GM15510 (cell line): ENCODE results near the gene CUL3.

ENCODE experiments used
- POLR2A ChIP-seq: IDR thresholded peaks from 3 replicates; pipeline ENCODE4 v1.6.1; 2011; ENCODE audit warnings: borderline replicate concordance; ENCODE audit not compliant: insufficient read length; ENCODE audit errors: extremely low read depth

The CUL3 gene

DNA sequence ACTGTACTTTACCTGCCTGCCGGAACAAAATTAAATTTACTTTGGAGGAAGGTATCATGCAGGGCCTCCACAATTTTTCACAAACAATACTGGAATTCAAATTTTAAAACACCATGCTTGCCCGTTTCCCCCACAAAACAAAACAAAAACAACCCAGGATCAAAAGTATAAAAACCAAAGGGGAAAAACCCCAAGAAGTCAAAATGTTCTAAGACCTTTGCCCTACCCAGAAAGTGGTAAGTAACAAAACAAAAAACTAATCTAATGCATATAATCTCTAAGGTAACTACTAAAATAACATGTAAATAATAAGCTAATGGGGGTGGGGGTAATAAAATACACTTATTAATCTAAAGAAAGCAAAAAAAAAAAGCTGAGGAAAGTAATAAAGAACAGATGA lies 60.5 kb downstream of the CUL3 start:
- TF ChIP-seq POLR2A = no peak

DNA sequence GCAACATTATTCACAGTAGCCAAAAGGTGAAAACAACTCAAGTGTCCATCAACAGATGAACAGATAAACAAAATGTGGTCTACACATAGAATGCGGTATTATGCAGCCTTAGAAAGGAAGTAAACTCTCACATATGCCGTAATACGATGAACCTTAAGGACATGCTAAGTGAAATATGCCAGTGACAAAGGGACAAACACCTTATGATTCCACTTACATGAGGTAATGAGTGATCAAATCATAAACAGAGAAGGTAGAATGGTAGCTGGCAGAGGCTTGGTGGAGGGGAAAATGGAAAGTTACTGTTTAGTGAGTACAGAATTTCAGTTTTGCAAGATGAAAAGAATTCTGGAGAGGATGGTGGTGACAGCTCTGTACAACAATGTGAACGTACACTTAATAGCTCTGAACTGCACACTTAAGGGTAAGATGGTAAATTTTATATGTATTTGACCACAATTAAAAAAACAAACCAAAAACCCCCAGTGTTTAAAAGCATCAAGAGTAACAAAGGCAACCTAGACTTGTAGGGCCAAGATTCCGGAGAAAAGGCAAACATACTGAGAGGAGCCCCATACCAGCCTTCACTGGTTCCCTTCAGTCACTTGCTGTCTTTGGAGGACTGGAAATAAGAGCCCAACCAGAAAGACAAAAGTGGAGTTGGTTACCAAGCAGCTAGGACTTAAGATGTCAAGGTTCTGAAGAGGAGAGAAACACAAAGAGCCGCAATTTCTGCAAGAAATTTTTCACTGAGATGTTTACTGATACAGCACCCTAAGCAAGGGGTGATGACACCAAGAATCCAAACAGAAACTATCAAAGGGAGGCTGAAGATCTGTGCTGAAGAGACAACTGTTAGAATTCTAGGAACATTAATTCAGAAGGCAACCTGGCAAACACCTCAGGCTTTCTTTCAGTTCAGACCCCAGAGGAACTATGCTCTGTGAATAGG lies 61.3 kb downstream of the CUL3 start:
- no peak for TF ChIP-seq POLR2A

DNA sequence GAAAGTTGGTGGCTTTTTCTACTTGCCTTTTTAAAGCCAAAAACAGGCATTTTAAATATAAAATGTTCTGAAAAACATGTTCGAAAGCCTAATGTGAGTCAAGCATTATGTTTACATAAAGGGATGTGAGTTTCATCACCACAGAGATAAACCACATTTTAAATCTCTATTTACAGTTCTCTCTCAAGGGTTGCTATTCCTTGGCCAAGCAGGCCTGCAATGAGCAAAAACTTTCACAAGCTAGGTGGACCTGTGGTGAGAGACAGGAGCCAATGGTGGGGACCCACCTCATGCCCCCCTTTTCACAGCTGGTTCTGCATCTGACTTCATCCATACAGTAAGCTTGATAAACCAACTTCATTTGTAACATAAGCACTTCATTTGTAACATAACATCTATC lies 65.1 kb downstream of the CUL3 start:
- no peak for TF ChIP-seq POLR2A

DNA sequence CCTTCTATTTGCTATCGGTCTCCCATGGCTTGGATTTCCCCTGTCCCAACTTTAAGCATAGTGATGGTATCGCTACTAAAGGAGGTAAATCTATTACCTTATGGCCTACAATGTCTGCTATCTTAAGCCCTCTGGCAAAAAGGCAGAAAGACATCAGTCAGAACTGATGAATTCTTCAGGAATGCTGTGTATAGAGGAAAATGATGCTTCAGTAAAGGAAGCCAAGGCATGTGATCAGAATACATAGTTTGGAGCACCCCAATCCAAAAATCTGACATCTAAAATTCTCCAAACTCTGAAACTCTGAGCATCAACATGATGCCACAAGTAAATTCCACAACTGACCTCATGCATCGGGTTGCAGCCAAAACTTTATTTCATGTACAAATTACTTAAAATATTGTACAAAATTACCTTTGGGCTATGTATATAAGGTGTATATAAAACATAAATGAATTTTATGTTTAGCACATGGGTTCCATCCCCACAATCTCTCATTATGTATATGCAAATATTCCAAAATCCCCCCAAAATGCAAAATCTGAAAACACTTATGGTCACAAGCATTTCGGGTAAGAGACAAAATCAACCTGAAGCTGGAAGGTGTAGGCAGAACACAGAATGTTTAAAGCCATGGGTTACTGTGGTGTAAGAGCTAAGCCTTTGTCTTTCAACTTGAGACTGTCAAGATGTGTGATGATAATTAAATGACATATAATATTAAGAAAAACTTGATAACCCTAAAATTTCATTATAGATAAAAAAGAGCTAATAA lies 66.2 kb downstream of the CUL3 start:
- no peak for TF ChIP-seq POLR2A

DNA sequence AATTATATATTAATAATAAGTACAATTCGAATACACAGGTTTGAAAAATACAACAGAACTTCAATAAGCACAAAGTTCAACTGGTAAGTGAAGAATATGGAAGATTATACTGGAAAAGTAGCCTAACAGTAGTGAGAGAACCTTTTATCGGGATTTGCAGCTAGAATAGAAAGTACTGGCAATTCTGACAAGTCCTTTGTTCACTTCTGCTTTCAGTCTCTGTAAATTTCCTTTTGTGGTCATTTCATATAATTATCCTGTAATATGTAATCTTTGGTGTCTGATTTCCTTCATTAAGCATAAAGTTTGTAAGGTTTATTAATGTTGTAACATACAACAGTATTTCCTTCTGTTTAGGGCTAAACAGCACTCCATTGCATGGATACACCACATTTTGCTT lies 67.2 kb downstream of the CUL3 start:
- TF ChIP-seq POLR2A = no peak

DNA sequence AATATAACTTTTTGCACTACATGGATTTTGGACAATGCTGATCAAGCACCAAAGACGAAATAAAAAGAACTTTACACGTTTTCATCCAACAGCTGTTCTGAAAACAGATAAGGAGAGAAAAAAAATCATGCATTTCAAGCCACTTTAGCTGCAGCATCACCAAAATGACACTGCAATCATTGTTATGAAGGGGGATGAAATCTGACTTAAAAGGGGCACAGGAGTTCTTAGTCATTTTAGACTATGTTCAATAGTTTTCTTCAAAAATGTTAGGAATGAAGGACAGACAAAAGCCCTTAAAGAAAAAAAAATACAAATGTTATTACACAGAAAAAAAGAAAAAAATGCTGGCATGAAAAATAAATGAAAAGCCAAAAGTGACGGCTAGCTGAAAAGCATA lies 71.2 kb downstream of the CUL3 start:
- no peak for TF ChIP-seq POLR2A

DNA sequence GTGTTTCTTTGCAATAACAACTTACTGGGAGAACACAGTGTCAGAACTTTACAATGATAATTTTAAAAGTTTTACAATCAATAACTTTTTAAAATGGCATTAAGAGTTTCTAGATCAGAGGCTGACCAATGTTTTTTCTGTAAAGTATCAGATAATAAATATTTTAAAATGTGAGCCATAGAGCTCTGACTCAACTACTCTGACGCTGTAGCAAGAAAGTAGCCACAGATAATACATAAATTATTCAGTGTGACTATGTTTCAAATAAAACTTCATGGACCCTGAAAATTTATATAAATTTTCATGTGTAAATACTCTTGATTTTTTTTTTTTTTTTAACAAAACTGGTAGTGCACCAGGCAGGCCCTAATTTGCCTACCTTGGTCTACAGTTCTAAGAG lies 77.4 kb downstream of the CUL3 start:
- TF ChIP-seq POLR2A = no peak

DNA sequence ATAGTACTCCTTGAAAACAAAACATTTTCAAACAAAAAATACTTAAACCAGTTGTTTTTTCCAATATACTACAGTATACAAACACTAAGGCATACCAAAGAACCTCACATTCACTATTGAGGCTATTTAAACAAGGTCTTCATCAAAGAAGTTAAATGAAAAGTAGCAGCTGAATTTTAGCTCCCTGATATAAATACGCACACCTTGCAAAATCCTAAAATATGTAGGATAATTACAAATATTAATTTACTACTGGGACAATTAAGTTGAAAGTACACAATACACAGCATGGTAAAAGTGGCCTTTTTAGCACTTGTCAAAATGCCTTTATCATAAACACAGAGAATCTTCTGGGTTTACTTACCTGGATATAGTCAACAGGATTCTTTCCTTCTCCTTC lies 78.7 kb downstream of the CUL3 start:
- TF ChIP-seq POLR2A = no peak

DNA sequence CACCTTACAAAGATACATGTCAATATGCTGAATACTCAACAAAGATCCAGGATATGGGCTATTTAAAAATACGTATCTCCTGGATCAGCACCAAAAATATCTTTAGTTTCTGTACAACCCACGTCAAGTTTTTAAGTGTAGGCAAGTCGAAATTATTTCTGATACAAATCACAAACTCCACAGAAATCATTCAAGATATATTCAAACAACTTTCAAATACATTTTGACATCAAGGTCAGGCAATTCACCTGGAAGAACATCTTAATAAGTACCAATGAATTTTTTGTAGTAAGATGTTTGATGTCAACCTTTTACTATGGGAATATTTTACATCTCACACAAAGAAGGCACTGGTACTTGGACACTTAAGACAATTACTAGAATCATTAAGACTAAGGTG lies 86.2 kb downstream of the CUL3 start:
- TF ChIP-seq POLR2A = no peak

DNA sequence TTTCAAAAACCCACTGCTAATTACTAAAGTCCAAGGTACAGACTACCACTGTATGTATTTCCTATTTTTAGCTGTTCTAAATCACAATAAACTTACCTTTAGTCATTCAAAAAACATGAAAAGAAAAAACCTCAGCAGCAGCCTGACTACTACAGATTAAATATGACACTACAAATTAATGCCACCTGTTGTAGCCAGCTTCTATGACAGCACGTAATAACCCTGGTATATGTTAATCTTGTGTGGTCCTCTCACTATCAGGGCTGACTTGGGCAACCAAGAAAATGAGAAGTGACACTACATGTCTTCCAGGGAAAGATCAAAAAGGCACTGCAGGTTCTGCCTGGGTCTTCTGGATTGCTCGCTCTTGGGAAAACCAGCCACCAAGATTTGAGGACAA lies 92.6 kb downstream of the CUL3 start:
- TF ChIP-seq POLR2A = no peak

DNA sequence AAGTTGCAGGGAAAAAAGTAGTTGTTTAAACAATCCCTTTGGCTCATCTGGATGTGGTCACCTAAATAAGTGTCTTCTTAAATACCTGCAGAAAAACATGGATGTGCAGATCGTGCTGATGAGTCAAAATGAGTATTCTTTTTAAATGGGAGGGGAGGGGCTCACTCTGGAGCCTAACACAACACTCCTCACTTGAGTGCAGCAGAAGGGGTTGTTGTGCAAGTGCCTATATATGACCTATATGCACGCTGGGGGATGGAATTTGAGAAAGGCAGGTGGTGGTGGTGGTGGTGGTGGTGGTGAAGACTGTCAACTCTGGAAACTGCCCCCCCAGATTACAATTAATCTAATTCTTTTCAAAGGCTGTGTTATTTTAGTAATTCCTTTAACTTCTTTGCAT lies 105.3 kb downstream of the CUL3 start:
- no peak for TF ChIP-seq POLR2A

DNA sequence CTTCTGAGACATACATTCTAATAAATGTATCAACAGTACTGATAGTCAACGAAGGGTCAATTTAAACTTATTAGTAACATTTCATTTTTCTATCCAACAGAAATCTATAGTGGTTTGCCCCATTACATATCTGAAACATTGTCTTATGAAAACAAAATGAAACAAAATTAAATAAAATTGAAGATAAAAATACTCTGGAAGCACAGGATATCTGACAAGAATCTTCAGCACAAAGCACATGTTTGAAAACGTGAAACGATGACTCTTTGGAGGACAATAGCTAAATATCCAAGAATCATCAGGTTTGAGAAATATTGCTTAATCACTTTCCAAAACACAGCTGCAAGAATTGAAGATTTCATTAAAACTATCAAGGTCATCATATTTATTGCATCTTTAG lies 112.3 kb downstream of the CUL3 start:
- no peak for TF ChIP-seq POLR2A

DNA sequence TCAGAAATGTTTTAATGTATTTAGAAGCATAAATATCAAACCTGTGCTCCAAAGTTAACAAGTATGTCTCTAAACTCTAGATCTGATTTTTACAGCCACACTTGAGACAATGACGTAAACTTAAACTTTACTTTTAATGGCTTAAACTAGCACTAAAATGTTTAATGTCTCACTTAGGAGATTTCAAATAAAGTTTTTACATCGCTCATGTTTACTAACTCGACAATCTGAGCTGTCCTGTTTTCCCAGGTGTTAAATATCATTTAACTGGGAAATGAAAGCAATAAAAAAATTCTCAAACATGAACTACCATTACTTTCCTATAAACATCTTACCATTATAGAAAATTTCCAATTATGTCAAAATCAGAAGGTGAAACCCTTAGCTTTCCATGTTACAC lies 113.0 kb downstream of the CUL3 start:
- TF ChIP-seq POLR2A = no peak

DNA sequence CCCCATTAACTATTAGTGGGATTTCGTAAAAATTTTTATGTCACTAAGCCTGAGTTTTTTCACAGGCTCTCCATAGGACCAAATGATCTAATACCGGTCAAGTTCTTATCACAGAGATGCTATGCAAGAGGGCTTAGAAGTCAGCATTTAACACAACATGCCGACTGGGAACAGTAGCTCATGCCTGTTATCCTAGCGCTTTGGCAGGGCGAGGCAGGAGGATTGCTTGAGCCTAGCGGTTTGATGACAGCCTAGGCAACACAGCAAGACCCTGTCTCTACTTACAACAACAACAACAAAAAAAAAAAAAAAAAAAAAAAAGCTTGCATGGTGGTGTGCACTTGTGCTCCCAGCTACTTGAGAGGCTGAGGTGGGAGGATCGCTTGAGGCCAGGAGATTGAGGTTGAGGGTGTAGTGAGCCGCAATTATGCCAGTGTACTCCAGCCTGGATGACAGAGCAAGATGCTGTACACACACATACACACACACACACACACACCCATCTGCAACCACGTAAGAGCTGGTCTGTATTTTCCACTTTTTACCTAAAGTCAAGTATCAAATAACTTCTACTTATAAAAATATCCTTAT lies 115.7 kb downstream of the CUL3 start:
- no peak for TF ChIP-seq POLR2A

DNA sequence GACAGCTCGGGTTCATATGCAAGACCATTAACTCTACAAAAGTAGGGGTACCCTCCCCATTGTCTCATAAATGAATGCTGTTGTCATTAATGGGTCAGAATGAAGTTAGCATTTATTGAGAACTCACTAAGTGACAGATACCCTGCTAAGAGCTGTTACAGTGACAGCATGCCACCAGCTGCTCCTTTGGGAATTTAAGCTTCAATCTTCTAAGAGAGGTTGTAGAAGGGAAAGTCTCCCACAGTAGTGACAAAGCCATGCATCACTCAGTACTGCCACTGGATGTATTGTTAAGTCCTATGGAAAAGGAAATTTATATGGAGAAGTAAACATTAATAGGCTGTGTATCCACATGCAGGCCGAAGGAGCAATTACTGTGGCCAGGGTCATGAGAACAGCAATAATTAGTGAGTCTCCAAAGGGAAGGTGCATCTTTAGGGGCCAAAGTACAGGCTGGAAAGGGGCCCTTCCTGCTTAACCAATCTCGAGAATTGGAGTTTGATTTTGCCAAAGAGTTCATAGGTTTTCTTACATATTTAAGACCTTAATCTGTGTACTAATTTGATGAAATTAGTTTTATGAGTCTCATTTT lies 118.8 kb downstream of the CUL3 start:
- no peak for TF ChIP-seq POLR2A

DNA sequence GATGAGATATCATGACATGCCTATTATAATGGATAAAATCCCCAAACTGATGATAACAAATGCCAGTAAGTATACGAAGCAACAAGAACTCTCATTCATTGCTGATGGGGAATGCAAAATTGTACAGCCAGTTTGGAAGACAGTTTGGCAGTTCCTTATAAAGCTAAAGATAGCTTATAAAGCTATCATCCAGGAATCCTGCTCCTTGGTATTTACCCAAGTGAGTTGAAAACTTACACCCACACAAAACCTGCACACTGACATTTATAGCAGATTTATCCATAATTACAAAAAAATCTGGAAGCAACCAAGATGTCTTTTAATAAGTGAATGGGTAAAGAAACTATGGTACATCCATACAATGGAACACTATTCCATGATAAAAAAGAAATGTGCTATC lies 123.8 kb downstream of the CUL3 start:
- TF ChIP-seq POLR2A = no peak

DNA sequence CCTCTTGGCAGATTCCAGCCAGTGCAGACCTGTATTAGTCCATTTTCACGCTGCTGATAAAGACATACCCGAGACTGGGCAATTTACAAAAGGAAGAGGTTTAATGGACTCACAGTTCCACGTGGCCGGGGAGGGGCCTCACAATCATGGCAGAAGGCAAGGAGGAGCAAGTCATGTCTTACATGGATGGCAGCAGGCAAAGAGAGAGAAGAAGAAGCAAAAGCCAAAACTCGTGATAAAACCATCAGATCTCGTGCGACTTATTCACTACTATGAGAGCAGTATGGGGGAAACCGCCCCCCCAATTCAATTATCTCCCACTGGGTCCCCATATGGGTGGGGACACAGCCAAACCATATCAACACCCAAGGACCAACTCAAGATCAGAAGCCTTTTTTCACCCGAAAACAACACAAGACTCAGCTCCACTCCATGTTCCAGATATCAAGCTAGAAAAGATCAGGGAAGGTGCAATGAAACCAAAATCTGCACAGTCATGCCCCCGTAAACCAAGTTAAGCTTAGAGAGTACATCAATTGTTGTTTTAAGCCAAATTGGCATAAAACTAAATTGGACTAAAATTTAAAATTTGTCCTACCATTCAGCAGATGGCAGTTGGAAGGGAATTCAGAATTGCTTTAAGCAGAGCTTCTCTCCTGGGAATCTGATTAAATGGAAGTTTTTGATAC lies 127.6 kb downstream of the CUL3 start:
- TF ChIP-seq POLR2A = no peak
